ENCODE measurements around the gene AUTS2. TPM values are rescaled to one million over a fixed set of nuclear protein-coding genes. Genes with fewer than 3 reads are reported as not detected.

Gene AUTS2
- total RNA-seq, 1 donor from 2014 or later = 0.79 TPM

DNA sequence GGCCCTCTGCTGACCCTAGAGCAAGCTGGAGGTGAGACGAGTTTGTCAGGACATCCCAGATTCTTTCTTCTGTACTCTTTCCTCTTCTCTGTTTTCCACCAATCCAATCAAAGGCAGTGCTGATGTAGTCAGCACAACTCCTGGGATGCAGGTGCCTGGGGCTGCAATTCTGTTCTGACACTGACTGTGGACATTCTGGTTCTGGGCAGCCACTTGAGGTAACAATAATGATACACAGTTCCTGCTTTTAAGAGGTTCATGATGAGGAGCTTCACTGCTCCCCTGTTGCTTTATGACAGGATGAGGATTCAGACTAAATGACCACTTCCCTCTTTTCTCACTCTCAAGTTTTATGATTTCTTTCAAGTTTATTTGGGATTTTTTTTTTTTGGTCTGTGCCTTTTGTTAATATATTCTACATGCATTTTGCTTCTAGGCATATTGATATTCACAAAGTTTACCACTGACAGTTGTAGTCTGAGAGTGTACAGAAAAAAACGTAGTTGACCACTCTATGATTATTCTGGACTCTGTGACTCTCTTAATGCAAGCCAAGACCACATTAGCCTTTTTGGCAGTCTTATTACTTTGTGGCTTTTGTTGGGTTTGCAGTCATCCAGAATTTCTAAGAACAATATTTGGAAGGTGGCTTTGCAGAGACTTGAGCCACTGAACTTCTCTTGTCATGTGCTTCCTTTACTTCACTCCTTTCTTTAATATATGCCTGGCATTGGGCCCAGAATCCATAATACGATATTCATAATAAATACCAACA lies 247.6 kb downstream of the AUTS2 start:
- no peak for DNase-seq (ENCODE audit: low read depth in 2 of 2)

DNA sequence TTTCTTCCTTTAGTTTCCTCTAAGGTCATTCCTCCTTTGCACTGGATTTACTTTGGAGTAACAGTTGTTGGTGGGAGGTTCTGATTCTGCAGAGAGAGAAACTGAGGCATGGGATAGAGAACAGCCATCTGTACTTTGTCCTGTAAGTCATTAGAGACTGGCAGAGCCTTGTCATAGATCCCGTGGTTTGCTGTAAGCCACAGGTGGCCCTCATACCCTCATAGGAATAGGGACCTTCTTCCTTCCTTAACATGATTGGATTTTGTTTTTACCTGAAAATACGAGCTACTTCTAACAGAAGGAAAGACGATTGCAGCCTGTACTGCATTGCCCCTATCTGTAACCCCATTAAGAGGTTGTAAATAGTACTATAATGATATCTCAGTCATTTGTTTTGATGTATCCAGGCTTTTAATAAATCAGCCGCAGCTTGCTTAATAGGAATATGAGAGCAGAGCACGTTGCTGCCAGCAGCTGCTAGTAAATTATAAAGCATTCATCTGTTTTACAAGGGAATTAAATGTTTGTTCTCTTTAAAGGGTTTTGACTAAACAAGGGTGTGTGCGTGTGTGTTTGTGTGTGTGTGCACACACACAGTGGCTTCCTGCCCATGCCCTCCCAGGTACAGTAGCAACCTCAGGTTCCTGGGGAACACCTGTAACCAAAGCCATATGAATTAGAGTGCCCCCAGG lies 249.8 kb downstream of the AUTS2 start:
- no peak for DNase-seq (ENCODE audit: low read depth in 2 of 2)

DNA sequence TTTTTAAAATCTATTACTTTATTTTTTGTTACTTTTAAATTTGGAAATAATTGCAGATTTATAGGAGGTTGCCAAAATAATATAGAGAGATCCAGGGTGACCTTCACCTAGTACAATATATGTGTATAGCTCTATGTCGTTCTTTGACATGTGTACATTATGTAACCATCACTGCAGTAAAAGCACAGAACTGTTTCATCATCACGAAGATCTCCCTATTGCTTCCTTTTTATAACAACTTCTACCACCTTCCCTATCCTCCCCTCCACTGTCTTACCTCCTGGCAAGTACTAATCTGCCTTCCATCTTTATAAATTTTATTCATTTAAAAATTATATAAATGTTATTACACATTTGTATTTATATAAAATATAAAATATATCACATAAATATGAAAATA lies 251.0 kb downstream of the AUTS2 start:
- no peak for DNase-seq (ENCODE audit: low read depth in 2 of 2)

DNA sequence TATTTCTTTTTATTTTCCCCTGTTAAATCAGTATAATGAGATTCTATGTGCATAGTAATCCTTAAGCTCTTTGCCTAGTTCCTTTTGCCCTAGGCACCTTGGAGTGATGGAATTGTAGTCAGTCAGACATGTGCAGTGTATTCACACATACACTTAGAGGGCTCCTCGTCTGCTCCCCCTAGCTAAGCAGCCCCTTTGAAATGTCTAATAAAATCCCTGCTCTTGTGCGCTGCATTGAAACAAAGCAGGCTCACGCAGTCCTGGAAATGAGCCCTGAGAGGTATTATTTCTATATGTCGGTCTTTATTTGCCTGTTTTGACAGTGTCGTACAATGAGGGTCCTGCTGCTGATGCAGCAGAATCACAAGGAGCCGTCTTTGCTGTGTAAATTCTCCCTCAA lies 258.7 kb downstream of the AUTS2 start:
- DNase-seq (ENCODE audit: low read depth in 2 of 2) = no peak

DNA sequence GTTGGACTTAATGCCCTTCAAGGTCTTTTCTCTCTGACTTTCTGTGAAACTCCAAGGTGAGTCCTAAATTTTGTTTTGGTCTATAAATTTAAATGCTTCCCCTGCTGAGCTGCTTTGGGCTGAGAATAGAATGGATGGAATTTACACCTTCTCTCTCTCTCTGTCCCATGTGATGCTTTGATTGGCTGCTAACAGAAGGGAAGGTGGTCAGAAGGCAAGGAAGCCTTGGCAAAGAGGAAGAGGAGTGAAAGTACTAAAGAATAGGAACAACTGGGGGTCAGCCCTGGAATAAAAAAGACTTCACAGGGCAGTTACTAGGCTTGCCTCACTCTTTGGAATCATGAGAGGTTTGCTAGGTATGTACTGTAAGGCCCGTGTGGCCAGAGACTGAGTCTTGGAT lies 260.2 kb downstream of the AUTS2 start:
- no peak for DNase-seq (ENCODE audit: low read depth in 2 of 2)

DNA sequence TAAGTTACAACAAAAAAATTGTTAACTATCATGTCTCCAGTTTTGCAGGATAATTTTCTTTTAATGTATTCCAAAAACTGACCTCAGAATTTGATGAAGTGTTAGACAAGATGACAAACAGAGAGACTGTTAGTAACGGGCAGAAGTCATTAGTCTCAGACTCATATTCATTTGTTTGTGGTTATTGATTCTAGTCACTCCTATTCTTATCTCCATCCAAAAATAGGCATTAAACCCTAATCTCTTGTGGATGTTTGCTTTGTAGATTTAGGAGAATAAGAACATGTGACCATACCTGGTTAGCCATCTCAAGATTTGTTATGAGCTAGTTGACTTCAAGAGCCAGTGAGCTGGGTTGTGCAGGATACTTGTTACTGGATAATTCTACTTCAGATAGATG lies 261.1 kb downstream of the AUTS2 start:
- DNase-seq (ENCODE audit: low read depth in 2 of 2) = no peak

DNA sequence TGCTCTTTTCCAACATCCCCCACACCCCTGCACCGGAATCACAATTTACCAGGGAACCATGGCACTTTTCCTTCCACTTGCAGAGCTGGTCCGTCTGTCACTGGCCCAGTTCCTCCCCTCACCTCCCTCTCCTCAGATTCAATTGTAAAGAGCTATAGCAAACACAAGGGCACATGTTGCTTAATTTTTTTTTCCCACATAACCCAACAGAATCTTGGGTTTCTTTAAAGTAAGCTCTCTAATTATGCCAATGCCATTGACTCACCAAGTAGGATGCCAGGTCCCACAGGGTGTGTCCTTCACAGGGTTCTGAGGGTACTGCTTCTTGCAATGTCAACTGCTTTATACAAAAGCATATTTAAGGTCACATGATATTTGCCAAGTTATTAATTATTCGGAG lies 262.2 kb downstream of the AUTS2 start:
- no peak for DNase-seq (ENCODE audit: low read depth in 2 of 2)

DNA sequence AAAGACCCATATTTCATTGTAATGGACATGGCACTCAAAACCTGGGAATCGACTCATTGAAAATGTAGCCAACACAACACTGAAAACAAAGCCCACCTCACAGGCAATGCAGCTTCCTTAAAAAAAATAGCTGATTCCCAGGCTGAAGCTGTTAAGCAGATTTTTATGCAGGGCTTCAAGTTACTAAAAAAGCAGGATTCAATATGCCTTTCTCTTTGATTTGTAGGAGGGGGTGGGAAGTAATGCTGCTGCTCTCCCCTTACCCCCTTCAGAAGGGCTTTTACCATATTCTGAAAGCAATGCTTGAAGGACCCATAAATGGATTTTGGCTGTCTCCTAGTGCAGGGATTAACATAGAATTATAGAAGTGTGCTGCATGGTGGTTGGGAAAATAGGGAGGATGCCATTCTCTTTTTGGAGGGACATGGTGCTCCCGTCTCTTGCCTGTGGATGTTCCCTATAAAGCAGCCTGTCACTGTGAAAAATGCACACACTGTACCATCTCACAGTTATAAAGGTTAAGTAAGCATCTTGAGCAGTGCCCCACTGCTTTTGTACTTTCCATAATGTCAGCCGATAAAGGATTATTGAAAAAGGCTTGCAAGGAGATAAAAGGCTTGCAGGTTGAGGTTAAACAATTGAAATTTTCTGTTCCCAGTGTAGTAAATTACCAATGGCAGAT lies 262.8 kb downstream of the AUTS2 start:
- DNase-seq (ENCODE audit: low read depth in 2 of 2) = no peak

DNA sequence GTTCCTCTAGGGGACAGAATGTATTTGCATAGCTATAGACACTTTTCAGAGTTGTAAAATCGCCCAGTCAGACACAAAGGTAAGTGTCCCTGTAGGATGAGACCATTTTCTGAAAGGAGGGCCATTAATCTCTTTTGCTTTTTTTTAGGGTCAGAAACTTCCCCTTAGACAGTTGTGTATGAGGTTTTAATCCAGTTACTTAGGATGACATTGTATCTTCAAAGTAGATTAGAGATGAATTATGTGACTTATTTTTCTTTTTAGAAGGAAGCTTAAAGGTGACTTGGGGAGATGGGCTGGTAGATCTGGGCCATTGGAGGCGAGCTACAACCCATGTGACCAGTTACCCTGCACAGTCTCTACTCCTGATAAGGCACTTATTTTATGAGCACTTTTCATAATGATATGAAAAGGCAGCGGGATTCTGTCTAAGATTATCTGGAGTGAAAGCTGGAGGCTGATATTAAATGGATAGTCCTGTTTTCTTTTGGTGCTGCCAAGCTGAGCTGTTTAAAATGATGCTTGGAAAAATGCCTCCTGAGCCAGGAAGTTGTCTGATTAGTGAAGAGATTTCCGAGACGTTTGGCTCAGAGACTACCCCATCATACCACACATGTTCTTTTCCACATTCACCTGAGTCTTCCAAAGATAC lies 264.3 kb downstream of the AUTS2 start:
- no peak for DNase-seq (ENCODE audit: low read depth in 2 of 2)

DNA sequence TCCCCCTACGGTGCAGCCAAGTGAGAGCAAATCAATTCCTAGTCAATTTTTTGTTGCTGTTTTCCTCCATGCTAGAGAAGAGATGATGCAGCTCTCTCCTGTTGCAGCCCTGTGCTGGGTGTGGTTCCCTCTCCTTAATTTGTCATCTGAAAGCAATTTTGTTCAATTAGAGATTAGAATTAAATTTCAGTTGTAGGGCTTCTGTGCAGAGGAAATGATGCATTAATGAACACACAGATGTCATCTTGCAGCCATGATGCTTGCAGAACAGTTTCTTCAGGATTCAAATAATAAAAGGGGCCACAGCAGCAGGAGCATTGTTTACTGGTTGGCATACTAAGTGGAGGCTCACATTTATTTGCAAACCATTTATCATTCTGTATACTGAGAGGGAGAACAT lies 266.0 kb downstream of the AUTS2 start:
- DNase-seq (ENCODE audit: low read depth in 2 of 2) = no peak

DNA sequence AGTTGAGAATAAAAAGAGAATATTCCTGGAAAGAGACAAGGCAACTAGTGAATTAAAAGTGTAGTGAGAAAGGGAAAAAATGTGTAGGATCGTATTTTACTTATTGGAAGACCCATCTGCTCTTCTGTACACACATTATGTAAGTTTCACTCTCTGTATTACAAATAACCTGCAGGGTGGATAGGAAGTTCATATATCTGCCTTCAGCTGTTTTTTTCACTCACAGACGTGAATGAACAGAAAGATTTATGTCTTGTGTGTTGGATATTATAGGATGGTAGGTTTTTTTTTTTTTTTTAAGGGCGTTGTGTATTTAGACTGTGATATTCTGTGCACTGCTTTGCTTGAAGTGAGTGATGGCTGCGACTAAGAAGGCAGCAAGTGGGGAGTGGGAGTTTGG lies 266.5 kb downstream of the AUTS2 start:
- no peak for DNase-seq (ENCODE audit: low read depth in 2 of 2)

DNA sequence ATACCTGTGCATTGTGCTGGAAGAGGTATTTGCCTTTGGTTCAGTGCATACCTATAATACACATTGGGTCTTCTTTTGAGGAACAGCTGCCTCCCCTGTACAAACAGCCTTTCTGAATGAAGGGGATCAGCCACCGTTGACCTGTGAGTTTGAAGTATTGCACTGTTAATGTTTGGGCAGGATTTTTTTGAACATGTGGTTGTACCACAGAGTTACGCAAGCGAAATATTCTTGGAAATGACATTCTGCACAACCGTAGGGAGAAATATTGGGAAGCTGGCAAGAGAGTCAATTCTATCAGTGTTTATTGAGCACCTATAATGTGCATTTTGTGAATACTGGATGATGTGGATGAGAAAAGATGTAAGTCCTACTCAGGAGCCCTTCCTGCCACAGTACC lies 270.6 kb downstream of the AUTS2 start:
- DNase-seq (ENCODE audit: low read depth in 2 of 2) = no peak

DNA sequence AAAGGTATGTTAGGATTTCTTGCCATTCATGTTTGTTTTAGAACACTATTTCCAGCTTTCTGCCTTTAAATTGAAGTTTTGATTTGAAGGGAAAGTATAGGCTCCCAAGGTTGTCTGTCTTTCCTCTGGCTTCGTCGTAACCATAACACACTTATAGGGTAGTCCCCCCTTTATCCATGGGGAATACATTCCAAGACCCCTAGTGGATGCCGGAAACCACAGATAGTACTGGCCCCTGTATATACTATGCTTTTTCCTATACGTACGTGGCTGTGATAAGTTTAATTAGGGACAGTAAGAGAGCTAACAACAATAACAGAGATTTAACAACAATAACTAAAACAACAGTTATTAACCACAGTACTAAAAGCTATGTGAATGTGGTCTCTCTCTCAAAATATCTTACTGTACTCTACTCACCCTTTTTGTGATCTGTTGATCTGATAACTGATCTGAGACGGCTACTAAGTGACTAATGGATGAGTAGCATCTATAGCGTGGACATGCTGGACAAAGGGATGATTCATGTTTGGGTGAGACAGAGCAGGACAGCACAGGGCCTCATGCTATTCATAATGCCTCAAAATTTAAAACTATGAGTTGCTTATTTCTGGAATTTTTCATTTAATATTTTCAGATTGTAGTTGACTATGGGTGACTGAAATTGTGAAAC lies 273.1 kb downstream of the AUTS2 start:
- DNase-seq (ENCODE audit: low read depth in 2 of 2) = no peak

DNA sequence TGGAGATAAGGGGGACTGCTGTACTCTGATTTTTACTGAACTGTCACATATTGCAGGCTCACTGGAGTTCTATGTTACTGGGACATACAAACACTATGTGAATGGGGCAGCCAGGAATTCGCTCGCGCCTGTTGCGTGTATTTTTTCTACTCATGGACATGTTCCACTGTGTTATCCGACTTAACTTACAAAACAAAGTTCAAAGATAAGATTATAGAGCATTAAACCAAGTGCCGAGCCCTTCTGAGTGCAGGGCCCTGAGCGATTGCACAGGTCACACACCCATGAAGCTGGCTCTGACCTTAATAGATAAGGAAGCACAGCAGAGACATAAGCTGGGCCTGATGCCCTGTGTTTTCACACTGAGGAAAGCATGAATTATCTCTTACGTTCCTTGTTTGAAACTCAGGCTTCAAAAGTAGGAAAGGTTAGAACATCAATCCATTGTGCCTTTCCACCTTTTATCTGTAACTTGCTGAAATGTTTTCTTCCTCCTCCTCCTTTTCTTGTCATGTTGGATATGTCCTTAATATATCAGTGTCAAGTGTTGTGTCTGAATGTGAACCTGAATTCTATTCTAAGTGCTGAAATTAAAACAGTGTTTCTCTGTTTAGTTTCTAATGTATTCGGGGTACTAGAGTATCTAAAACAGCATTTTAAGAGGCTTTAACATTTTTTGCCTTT lies 273.8 kb downstream of the AUTS2 start:
- DNase-seq (ENCODE audit: low read depth in 2 of 2) = no peak

DNA sequence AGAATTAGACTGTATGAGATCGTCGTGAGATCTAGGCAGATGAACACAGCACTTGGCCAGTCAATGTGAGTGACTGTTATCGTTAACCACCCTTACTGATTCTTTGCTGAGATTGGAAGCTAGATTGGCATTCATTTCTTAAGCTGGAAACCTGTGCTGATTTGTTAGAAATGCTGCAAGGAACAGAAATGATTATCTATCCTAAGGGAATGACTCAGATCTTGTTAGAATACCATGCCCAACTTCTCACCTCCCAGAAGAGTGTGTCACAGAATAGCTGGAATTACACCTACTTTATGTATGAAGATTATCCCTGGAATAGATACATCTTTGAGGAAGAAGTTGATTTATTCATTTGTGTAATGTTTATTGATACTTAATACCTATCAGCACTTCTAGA lies 275.2 kb downstream of the AUTS2 start:
- DNase-seq (ENCODE audit: low read depth in 2 of 2) = no peak

DNA sequence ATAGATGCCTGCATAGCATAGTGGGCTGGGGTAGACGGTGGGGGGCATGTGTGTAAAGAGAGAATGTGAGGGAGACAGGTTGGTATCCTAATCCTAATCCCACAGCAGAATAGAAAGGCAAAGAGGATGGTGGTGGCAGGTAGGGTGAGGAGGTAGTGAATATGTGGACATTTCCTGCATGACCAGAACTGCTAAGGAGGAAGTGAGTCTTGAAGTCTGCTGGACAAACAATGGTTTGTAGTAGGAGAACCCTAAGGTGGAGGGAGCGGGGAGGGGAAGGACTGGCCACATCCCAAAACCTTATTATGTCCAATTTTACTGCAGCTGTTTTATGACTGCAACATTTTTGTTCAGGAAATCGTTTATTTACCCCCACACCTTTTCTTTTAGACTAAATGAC lies 279.7 kb downstream of the AUTS2 start:
- DNase-seq (ENCODE audit: low read depth in 2 of 2) = no peak

DNA sequence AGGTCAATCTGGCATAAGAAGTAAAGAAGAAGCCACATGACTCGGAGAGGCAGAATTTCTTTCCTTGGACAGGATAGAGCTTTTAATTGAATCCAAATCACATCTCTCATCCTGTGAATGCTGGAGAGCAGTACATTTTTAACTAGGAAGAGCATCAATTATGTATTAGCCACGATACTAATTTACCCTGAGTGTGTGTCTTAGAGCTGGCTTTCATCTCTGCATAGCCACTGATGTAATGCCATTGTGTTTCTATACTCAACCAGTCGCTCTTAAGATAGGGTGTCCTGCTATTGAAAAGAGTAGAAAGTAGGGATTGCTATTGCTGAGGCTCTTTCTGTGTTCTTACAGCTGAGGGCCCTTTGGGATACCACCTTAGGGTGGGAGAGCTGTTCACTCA lies 280.3 kb downstream of the AUTS2 start:
- DNase-seq (ENCODE audit: low read depth in 2 of 2) = no peak

DNA sequence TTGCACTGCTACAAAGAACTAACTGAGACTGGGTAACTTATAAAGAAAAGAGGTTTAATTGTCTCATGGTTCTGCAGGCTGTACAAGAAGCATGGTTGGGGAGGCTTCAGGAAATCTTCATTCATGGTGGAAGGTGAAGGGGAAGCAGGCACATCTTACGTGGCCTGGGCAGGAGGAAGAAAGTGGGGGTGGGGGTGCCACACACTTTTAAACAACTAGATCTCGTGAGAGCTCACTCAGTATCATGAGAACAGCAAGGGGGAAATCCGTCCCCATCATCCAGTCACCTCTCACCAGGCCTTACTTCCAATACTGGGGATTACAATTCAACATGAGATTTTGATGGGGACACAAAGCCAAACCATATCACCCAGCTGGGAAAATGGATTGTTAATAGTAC lies 281.7 kb downstream of the AUTS2 start:
- no peak for DNase-seq (ENCODE audit: low read depth in 2 of 2)

DNA sequence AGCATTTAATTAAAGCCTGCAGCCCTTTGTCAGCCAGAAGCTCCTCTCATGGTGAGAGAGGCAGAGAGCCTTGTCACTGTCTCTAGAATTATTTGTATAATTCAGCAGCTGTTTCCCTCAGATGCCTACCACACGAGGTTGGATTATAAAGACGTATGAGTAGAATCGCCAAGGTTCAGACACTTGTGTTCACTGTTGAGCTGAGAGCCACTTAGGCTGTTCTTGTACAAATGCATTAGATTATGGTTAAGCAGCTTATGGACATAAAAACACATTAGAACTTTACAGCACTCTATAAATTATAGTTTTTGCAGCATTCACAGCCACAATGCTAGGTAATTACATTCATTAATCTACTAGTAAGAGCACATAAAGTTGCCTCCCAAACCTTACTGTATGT lies 282.6 kb downstream of the AUTS2 start:
- no peak for DNase-seq (ENCODE audit: low read depth in 2 of 2)

DNA sequence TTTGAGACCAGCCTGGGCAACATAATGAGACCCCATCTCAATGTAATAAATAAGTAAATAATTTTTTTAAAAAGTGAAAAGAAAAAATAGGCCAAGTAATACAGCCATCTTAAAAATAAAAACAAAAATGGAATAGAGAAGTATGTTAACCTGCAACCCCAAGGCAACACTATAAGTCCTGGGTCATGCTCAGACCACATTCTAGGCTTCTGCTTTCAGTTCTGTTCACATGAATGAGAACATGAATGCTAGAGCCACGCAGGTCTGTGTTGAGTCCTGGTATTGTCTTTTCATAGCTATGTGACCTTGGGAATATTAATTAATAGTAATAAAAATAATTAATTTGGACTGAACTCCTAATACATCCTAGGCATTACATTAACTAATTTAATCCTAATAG lies 284.0 kb downstream of the AUTS2 start:
- DNase-seq (ENCODE audit: low read depth in 2 of 2) = no peak

DNA sequence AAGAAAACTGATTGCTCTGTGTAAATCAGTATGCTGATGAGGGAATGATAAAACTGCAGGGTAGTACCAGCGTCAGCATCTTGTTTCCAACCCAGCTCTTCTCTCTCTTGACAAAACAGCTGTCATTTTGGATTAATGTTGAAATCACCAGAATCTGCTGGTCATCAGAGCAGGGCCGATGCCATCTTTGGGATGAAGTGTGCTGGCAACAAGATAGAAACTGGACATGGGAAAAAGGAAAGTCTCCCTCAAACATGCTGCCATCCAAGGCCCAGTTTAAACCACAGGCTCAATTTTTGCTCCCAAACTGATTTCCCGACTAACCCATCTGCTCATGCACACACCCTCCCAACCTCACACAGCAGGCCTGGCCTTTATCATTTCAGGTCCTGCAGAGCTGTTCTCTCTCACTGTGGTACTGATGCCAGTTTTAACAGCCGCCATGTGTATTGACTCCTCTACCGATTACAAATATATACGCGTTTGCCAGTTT lies 285.2 kb downstream of the AUTS2 start:
- no peak for DNase-seq (ENCODE audit: low read depth in 2 of 2)
